Measurements from ENCODE around the gene RGS10. TPM values are rescaled to one million over a fixed set of nuclear protein-coding genes. Genes with fewer than 3 reads are reported as not detected.

RGS10 gene
- total RNA-seq, 4 donors from 2014 or later, result 31.4 to 41.6 (median 36.1) TPM

DNA sequence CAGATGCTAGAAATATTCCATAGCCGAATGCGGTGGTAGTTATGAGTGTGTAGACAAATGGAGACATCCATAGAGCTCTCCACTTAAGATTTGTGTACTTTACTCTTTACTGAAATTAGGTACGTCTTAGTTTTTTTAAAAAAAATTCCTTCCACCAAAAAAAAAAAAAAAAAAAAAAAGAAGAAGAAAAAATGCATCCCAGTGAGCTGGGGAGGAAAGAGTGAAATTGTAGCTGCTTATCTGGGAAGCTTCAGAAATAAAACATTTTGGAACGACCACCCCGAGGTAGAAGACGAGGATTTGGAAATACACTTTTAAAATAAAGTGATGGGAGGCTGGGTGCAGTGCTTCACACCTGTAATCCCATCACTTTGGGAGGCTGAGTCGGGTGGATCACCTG is 53.8 kb downstream of the RGS10 start:
- H3K4me1 ChIP-seq, result peaks cover 0 to 13% (median 9%) of the 10 kb centered on the region in 4 donors
- H3K27me3 ChIP-seq, result no peaks in the 10 kb centered on the region
- WGBS, result 82% methylated on average over 7 of the region's 7 CpGs
- no peak for DNase-seq (ENCODE audit: extremely low spot score)
- no peak for TF ChIP-seq EP300 (IDR thresholded peaks at IDR 0.05)
- TF ChIP-seq, protein P1, sequence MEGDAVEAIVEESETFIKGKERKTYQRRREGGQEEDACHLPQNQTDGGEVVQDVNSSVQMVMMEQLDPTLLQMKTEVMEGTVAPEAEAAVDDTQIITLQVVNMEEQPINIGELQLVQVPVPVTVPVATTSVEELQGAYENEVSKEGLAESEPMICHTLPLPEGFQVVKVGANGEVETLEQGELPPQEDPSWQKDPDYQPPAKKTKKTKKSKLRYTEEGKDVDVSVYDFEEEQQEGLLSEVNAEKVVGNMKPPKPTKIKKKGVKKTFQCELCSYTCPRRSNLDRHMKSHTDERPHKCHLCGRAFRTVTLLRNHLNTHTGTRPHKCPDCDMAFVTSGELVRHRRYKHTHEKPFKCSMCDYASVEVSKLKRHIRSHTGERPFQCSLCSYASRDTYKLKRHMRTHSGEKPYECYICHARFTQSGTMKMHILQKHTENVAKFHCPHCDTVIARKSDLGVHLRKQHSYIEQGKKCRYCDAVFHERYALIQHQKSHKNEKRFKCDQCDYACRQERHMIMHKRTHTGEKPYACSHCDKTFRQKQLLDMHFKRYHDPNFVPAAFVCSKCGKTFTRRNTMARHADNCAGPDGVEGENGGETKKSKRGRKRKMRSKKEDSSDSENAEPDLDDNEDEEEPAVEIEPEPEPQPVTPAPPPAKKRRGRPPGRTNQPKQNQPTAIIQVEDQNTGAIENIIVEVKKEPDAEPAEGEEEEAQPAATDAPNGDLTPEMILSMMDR (IDR thresholded peaks at IDR 0.05), result no peak
- no peak for TF ChIP-seq POLR2AphosphoS5 (IDR thresholded peaks at IDR 0.05)
- TF ChIP-seq POLR2A (IDR thresholded peaks at IDR 0.05; ENCODE audit: low read depth), result no peak
- intact Hi-C loops (cut with DNase I), result no loop called here
- no peak overlapping the region for H3K27ac ChIP-seq (replicated peaks in 1 of 4)
- no peaks in the 10 kb centered on the region for H3K9me3 ChIP-seq
- H3K36me3 ChIP-seq, result no peaks in the 10 kb centered on the region
- no peak overlapping the region for H3K4me3 ChIP-seq

DNA sequence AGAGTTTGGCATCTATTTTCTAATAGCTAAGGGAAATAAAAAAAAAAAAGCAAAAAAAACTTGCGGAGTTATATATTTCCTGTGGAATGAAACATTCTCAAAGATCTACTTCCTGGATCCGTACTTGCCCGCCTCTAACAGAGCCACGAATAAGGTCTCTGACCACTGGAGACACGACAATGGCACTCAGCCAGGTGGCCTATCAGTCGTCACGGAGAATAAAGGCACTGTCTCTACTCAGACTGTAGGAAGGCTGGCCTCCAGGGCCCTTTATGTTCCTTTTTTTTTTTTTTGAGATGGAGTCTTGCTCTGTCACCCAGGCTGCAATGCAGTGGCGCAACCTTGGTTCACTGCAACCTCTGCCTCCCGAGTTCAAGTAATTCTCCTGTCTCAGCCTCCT is 58.7 kb downstream of the RGS10 start:
- WGBS, result 69% methylated on average over 9 of the region's 9 CpGs
- TF ChIP-seq EP300 (IDR thresholded peaks at IDR 0.05) (no peak), POLR2AphosphoS5 (IDR thresholded peaks at IDR 0.05) (no peak), POLR2A (IDR thresholded peaks at IDR 0.05; ENCODE audit: low read depth) (no peak)
- TF ChIP-seq, protein P1 (IDR thresholded peaks at IDR 0.05), result no peak
- Histone ChIP-seq H3K36me3 (no peaks in the 10 kb centered on the region), H3K27me3 (no peaks in the 10 kb centered on the region), H3K4me3 (no peak overlapping the region), H3K27ac (replicated peaks in 1 of 4) (no peak overlapping the region), H3K9me3 (no peaks in the 10 kb centered on the region), H3K4me1 (peaks cover 0 to 10% (median 5%) of the 10 kb centered on the region in 4 donors)
- no peak for DNase-seq (ENCODE audit: extremely low spot score)
- intact Hi-C loops (cut with DNase I), result no loop called here

DNA sequence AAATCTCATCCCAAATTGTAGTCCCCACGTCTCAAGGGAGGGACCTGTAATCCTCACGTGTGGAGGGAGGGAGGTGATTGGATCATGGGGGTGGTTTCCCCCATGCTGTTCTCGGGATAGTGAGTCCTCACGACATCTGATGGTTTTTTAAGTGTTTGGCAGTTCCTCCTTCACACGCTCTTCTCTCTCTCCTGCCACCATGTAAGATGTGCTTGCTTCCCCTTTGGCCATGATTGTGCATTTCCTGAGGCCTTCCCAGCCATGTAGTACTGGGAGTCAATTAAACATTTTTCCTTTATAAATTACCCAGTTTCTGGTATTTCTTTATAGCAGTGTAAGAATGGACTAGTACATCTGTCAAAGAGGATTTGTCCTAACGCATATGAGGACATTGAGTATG is 59.5 kb downstream of the RGS10 start:
- Histone ChIP-seq H3K36me3 (no peaks in the 10 kb centered on the region), H3K4me1 (peaks cover 0 to 14% (median 5%) of the 10 kb centered on the region in 4 donors), H3K4me3 (no peak overlapping the region), H3K27ac (replicated peaks in 1 of 4) (no peak overlapping the region), H3K9me3 (no peaks in the 10 kb centered on the region), H3K27me3 (no peaks in the 10 kb centered on the region)
- TF ChIP-seq POLR2A (IDR thresholded peaks at IDR 0.05; ENCODE audit: low read depth), result no peak
- no peak for TF ChIP-seq POLR2AphosphoS5 (IDR thresholded peaks at IDR 0.05)
- TF ChIP-seq, protein P1 (IDR thresholded peaks at IDR 0.05), result no peak
- TF ChIP-seq EP300 (IDR thresholded peaks at IDR 0.05), result no peak
- intact Hi-C loops (cut with DNase I), result no loop called here
- no peak for DNase-seq (ENCODE audit: extremely low spot score)
- 87% methylated on average over 6 of the region's 6 CpGs for WGBS

DNA sequence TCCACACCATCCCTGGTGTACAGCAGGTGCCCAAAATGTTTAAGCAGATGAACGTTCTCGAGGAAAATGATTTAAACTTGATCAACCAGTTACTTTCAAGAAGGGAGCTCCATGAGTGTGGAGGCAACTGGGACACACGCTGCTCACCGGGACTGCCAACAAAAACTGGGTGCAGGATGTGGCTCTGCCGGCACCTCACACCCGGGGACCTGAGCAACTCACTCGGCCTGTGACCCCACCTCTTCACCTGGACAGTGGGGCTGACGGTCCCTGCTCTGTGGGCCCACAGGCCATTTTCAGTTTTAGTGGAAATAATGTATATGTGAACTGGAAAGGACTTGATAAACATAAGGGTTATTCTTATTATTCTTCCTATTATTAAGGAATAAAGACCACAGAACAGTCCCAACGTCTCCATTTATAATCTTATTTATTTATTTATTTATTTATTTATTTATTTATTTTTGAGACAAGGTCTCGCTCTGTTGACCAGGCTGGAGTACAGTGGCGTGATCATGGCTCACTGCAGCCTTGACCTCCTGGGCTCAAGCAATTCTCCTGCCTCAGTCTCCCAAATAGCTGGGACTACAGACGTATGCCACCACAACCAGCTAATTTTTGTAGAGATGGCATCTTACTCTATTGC is 60.6 kb downstream of the RGS10 start:
- Histone ChIP-seq H3K27me3 (no peaks in the 10 kb centered on the region), H3K4me1 (peaks cover 0 to 14% (median 5%) of the 10 kb centered on the region in 4 donors), H3K36me3 (no peaks in the 10 kb centered on the region), H3K4me3 (no peak overlapping the region), H3K27ac (replicated peaks in 1 of 4) (no peak overlapping the region), H3K9me3 (no peaks in the 10 kb centered on the region)
- TF ChIP-seq EP300 (IDR thresholded peaks at IDR 0.05), result no peak
- TF ChIP-seq POLR2A (IDR thresholded peaks at IDR 0.05; ENCODE audit: low read depth), result no peak
- TF ChIP-seq POLR2AphosphoS5 (IDR thresholded peaks at IDR 0.05), result no peak
- TF ChIP-seq, protein P1 (IDR thresholded peaks at IDR 0.05), result no peak
- intact Hi-C loops (cut with DNase I), result no loop called here
- DNase-seq (ENCODE audit: extremely low spot score), result no peak
- WGBS, result 95% methylated on average over 11 of the region's 12 CpGs

DNA sequence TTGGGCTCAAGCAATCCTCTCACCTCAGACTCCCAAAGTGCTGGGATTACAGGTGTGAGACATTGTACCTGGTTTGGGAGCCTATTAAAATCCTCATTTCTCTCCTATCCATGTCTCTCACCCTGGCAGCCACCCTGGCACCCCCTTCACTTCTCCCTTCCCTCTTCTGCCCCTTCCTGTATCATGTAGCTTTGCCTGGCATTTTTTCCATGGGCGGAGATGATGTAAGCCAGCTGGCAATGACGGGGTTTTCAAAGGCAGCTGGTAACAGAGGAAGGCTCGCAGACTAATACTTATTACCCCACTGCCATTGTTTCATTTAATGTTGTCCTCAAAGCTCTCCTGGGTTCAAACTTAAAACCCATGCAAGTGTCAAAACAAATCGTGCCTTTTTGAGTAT is 61.9 kb downstream of the RGS10 start:
- TF ChIP-seq POLR2A (IDR thresholded peaks at IDR 0.05; ENCODE audit: low read depth) (no peak), EP300 (IDR thresholded peaks at IDR 0.05) (no peak), POLR2AphosphoS5 (IDR thresholded peaks at IDR 0.05) (no peak)
- TF ChIP-seq, protein P1 (IDR thresholded peaks at IDR 0.05), result no peak
- intact Hi-C loops (cut with DNase I), result no loop called here
- Histone ChIP-seq H3K9me3 (no peaks in the 10 kb centered on the region), H3K36me3 (no peaks in the 10 kb centered on the region), H3K27me3 (no peaks in the 10 kb centered on the region), H3K27ac (replicated peaks in 1 of 4) (no peak overlapping the region), H3K4me3 (no peak overlapping the region), H3K4me1 (peaks cover 0 to 14% (median 5%) of the 10 kb centered on the region in 4 donors)
- 66% methylated on average over 4 of the region's 4 CpGs for WGBS
- no peak for DNase-seq (ENCODE audit: extremely low spot score)

All from esophagus muscularis mucosa (tissue), 4 donors.